ENCODE results near the gene AP4E1. TPM values are rescaled to one million over a fixed set of nuclear protein-coding genes. Genes with fewer than 3 reads are reported as not detected.
"Not testable (repeated sequence)": the region's sequence is repeated elsewhere in the genome, so short reads cannot be mapped to it uniquely, and the experiment has no call there.

The AP4E1 gene
- polyA plus RNA-seq, 3 donors: 8.3 to 9.8 (median 8.5) TPM

DNA sequence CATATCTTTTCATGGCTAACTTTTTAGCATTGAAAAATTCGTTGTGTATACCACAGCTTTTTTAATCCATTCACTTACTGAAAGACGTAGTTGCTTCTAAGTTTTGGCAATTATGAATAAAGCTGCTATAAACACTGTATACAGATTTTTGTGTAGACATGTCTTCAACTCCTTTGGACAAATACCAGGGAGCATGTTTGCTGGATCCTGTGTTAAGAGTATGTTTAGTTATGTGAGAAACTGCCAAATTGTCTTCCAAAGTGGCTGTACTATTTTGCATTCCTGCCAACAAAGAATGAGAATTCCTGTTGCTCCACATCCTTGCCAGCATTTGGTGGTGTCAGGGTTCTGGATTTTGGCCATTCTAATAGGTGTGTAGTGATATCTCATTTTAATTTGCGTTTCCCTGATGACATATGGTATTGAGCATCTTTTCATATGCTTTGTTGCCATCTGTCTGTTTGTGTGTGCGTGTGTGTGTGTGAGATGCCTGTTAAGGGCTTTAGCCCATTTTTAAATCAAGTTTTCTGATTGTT is 98.7 kb downstream of the AP4E1 start:
- no peak for DNase-seq (ENCODE audit: low read depth in 3 of 3, low spot score in 2 of 3)

DNA sequence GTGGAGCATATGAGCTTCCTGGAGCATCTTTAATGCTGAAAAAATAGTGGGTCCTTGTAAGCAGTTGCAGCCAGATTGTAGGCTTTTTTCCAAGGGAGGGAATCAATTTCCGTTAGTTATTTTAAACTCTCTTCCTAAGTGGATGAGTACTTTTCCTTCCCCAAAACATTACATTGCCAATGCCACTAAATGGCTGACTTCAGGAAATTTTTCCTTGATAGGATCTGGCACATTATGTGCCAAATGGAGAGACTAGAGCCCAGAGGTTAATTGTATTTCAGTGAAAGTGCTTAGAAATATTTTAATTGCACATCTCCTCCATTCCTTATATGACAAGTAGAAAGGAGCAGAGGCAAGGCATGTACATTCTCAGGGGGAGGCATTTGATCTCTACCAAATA is 102.7 kb downstream of the AP4E1 start:
- no peak for DNase-seq (ENCODE audit: low read depth in 3 of 3, low spot score in 2 of 3)

DNA sequence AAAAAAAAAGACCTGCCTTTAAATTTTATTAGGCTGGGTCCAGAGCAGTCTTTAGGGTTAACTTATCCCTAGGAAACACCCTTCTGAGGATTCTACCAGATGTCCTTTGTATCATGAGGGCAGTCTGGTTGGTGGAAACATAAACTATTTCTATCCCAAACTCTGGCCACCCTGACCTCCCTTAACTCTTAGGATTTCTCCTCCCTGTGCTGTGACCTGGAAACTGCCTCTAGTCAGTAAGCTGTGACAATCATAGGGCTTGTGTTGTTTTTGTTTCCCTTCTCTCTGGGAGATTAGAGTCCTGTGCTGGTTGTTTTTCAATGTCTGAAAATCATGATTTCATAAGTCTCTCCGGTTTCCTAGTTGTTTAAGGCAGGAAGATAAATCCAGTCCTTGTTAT is 108.1 kb downstream of the AP4E1 start:
- DNase-seq (ENCODE audit: low read depth in 3 of 3, low spot score in 2 of 3): no peak

DNA sequence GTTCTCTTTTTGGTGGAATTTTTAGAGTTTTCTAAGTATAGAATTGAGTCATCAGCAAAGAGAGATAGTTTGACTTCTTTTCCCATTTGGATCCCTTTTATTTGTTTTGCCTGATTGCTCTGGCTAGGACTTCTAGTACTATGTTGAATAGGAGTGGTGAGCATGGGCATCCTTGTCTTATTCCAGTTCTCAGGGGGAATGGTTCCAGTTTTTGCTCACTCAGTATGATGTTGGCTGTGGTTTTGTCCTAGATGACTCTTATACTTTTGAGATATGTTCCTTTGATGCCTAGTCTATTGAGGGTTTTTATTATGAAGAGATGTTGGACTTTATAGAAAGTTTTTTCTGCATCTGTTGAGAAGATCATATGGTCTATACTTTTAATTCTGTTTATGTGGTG is 113.7 kb downstream of the AP4E1 start:
- no peak for DNase-seq (ENCODE audit: low read depth in 3 of 3, low spot score in 2 of 3)

DNA sequence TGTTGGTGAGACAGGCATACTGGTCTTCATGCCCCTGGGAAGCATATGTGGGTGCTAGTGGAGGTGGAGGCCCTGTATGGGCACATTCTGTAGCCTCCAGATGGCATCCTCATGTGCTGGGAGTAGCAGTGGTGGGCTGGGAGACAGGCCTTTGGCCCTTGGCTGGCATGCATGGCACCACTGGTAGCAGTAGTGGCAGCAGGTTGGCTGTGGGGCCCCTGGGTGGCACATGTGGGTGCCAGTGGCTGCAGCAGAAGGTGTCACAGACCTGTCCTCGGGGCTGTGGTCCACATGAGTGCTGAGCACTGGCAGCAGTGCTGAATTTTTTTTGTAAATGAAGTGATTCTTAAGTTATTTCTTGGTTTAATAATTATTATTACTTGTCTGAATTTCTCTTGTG is 115.0 kb downstream of the AP4E1 start:
- no peak for DNase-seq (ENCODE audit: low read depth in 3 of 3, low spot score in 2 of 3)

DNA sequence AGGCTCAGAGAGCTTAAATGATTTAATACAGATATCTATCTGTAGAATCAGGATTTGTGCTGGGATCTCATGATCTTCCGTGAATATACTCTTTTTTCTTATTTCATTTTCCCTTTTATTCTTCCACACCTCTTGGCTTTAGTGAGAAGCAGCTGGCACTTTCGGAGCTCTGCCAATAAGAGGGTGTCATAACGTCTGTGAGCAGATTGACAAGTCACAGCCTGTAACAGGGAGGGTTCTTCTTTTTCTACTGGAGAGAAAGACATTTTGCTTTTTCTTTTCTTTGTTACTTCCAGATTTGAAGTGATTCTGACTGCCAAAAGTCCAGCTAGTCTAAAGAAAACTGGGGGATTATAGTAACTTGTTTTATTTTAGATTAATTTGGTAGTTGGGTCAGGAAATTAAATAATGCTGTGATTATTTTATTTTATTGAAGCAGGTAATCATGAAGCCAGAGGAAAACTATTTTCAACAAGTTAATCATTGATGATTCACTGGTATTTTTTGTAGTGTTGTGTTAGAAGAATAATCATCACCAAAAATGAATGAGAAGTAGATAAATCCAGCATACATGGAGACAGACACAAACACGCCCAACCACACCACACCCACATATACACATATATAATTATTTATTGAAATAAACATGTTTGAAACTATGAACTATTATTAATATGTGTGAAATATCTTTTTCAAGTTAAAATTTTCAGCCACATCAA is 116.4 kb downstream of the AP4E1 start:
- no peak for DNase-seq (ENCODE audit: low read depth in 3 of 3, low spot score in 2 of 3)

DNA sequence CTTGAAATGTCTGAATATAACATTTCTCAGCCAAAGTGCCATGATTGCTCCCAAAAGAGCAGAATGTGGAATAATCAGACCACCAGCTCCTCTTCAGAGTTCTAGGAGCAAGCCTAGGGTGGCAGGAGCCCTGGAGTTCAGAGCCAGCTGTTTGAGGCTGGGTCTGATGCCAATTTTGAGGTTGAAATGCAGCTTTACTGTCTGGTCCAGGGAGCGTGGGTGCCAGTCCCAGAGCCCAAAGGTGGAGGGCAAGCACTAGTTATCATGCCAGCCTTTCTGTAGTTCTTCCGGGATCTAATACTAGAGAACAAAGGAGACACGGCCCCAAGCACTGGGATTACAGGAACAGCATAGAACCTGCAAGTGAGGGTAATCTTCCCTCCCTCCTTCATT is 117.0 kb downstream of the AP4E1 start:
- no peak for DNase-seq (ENCODE audit: low read depth in 3 of 3, low spot score in 2 of 3)

DNA sequence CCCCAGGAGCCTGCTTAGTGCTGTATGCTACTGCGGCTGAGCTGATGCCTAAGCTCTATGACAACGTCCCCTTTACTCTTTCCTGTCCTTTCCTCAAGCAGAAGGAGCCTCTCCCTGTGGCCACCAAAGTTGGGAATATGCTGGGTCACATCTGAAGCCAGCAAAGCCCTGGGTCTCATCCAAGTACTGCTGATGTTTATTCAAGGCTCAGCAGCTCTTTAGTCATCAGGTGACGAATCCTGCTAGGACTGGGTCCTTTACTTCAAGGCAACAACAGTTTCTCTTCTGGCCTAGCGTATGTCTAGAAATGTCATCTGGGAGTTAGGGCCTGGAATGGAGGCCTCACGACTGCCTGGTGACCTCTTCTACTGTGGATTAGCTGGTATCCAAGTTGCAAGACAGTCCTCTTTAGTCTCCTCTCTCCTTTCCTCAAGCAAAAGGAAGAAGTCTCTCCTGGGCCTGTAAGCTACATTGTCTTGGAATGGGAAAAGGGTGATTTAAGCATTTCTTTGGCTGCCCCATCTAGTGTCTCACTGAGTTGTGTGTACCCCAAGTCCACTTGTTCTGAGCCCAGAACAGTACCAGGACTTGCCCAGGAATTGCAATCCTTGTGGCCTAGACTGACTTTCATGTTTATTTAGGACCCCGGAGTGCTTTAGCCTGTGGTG is 122.3 kb downstream of the AP4E1 start:
- no peak for DNase-seq (ENCODE audit: low read depth in 3 of 3, low spot score in 2 of 3)

DNA sequence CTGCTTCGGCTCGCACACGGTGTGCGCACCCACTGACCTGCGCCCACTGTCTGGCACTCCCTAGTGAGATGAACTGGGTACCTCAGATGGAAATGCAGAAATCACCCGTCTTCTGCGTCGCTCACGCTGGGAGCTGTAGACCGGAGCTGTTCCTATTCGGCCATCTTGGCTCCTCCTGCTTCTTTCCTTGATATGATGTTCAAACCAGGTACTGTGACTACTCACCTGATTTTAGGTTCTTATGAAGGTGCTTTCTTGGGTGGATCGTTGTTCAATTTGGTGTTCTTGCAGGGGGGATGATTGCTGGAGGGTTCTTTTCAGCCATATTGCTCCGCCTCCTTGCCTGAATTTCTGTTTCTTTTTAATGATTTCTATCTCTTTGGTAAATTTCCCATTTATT is 129.0 kb downstream of the AP4E1 start:
- DNase-seq (ENCODE audit: low read depth in 3 of 3, low spot score in 2 of 3): not testable (repeated sequence)

DNA sequence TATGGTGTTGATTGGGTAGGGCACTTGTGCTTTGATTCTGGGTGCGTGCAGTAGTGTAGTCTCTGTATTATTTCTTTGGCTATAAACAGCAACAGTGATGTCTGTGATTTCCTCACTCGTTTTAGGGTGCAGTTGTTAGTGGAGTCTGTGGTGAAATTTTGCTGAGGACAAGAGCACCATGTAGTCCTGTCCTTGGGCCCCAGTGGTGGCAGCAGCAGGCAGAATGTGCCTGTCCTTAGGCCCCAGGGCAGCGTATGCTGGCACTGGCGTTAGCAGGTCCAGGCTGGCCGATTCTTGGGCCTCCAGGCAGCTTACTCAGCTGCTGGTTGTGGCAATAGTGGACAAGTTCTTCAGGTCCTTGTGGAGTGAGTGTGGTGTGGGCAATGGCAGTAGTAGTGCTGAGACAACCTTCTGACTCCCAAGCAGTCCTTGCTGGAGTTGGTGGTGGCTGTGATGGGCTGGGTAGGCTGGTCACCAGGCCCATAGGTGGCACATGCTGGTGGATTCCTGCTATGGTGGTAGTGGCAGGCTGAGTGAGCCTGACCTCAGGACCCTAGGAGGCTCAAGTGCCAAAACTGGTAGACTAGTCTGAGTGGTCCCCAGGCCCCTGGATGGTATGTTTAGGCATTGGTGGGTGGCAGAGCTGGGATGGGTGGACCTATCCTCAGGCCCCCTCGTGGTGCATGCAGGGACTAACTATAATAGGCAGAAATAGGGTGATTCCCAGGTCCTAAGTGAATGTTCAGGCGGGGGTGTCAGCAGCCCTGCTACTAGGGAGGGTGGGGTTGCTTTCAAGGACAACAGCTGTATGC is 129.9 kb downstream of the AP4E1 start:
- no peak for DNase-seq (ENCODE audit: low read depth in 3 of 3, low spot score in 2 of 3)

DNA sequence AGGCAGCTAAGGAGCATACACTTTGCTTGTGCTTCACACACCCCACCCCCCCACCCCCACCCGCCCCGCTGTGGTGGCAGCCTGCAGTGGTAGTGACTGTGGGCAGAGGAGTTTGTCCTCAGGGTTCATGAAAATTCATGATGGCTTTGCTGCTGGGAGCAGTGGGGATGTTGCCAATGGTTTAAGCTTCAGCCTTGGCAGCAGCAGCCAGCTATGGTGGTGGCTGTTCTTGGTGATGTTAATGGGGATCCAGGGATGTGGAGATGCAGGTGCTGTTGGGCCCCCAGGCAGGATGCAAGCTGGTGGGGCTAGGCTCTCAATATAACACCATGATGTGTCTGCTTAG is 130.5 kb downstream of the AP4E1 start:
- DNase-seq (ENCODE audit: low read depth in 3 of 3, low spot score in 2 of 3): no peak

DNA sequence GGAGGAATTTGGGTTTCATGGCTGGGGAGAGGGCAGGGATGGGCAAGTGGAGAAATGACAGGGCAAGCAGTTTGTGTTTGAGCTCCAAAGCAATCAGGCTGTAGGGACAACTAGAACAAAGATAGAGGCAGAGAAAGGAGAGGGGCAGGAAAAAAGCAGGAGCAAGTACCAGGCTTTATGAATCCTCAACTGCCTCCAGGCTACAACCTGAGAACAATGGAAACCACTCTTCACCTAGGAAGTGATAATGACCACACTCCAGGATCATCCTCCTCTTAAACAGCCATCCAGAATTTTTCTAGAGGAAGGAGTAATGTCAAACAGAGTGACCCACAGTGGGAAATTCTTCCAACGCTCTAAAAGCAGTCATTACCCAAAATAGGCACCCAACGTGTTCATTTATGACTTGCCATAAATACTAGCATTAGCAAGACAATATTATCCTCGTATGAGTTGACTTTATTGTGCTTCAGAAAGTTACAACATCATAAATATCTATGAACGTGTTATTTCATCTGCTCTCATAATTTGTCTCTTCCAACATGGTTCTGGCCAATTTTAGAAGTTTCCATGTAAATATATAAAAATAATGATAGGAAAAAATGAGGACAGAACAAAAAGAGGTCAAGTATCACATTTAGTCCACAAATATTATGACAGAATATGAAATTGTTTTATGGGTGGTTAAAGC is 135.7 kb downstream of the AP4E1 start:
- no peak for DNase-seq (ENCODE audit: low read depth in 3 of 3, low spot score in 2 of 3)

DNA sequence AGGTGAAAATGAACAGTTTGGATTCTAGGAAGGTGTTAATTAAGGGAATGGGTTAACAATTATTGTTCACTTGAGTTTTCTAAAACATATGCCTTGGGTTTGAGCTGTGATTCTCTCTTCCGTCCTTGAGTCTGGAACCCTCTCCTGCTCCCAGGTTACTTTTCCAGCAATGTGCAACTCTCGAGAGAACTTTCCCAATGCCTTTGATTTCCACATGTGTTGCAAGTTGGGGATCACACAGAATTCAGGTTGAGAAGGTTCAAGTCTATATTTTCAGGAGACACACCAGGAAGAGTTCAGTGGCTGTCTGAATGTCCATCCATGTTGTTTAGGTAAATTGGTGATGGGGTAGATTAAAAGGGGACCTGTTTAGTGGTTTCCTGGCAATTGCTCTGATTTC is 137.5 kb downstream of the AP4E1 start:
- no peak for DNase-seq (ENCODE audit: low read depth in 3 of 3, low spot score in 2 of 3)

DNA sequence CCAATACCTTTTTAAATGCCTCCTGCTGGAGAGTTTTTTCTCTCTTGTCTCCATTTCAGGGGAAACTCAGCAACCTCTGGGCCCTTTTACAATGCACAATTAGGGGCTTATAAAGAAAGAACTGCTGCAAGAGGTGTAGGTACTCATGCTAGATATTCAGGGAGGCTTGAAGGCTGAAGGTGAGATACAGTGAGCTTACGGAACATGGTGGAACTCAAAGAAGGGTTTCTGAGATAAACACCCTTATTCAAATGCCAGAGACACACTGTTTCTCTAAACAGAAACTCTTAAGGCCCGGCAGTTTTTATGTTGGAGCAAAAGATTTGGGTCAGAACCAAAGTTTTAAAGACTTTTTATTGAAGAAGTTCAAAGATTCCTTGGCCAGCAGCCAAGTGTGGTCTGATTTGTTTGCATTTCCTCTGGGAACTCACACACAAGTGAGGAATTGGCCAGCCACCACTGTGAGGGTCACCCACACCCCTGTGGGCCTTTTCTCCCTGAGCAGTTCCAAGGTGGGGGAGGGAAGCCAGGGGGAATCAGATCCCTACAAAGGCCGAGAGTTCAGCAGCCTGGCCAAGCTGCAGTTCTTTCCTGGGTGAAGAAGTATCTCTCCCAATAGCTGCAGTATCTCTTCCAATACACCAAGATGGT is 138.4 kb downstream of the AP4E1 start:
- DNase-seq (ENCODE audit: low read depth in 3 of 3, low spot score in 2 of 3): no peak

DNA sequence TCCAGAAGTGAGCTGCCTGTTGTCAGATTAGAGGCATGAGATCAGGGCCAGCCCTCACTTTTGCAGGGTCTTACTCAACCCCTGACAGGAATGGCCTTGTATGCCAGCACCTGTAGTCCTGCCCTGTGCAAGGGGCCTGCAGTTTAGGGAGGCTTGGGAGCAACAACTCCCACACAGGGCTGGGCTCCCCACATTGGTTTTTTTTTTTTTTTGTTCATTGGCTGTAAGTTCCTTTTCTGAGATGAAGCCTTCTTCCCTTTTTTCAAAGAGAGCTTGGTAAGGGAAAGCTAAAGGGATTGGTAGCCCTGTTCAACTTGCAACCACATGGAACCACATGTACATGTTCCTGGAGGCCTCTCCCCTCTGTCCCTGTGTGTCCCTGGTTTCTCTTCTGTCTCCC is 139.8 kb downstream of the AP4E1 start:
- no peak for DNase-seq (ENCODE audit: low read depth in 3 of 3, low spot score in 2 of 3)

DNA sequence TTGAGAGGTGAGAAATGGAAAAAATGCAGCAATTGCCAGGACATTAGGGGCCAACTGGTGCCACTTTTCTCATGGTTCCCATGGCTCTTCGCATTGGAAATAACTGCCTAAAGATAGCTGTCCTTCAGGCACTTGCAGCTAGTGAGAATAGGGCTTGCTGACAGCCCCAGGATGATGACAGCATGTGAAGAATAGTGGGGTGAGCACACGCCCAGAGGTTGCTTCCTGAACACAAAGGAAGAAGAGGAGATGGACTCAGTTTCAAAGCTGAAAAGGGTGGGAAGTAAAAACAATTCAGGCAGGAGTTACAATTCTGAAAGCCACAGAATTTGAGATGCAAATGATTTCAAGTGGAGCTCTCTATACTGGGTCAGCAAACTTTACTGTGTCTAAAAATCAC is 140.6 kb downstream of the AP4E1 start:
- DNase-seq (ENCODE audit: low read depth in 3 of 3, low spot score in 2 of 3): no peak

DNA sequence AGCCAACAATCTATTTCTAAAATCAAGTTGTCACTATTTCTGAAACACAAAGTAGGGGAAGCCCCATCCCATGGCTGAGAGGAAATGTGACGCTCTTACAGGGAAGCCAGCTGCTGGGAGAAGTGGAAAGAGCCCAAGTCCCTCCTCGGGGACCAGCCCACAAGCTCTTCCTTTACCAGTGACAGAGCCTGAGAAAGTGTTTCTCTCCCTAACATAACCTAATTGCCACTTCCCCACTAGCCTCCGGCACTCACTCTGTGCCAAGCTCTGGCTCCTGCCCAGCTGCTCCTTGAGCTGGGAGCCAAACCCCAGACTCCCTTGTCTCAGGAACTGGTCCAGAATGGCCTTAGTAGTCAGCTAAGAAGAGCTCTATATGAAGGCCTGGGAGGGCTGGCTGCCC is 143.3 kb downstream of the AP4E1 start:
- DNase-seq (ENCODE audit: low read depth in 3 of 3, low spot score in 2 of 3): no peak

DNA sequence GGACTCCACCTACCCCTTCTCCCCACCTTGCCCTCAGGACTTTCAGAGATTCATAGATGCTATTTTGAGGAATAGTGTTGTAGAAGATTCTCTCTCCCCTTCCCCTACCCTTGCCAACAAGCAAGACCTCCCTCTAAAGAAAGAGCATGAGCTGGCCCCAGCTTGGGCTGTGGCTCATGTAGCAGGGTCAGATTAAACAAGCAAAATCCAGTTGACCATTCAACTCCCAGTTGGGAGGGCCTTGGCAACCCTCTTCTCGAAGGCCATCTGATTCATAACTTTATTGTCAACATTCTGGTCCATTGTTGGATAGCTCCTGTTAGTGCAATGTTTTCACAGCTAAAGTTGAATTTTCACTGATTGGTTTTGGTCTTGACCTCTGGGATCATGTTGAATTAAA is 145.1 kb downstream of the AP4E1 start:
- no peak for DNase-seq (ENCODE audit: low read depth in 3 of 3, low spot score in 2 of 3)

DNA sequence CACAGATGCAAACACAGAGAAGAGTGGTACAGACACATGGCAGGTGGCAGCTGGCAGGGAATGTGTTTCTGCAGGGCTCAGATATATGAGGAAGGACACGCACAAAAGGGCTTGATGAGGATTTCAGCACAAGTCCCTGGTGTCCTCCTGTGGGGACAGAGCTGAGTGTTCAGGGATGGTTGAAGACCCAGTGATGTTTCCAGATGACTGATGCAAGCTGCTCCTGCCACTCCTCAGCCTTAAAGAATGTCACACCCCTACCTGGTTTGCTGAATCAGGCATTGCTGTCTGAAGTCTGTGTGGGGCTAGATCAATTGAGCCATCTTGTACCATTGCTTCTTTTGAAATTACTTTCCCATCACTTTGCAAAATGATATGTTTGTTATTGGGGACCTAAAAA is 146.1 kb downstream of the AP4E1 start:
- DNase-seq (ENCODE audit: low read depth in 3 of 3, low spot score in 2 of 3): no peak

Data from right renal cortex interstitium (tissue), 3 donors.